Measurements from ENCODE around the gene HSD17B11.

HSD17B11 gene

DNA sequence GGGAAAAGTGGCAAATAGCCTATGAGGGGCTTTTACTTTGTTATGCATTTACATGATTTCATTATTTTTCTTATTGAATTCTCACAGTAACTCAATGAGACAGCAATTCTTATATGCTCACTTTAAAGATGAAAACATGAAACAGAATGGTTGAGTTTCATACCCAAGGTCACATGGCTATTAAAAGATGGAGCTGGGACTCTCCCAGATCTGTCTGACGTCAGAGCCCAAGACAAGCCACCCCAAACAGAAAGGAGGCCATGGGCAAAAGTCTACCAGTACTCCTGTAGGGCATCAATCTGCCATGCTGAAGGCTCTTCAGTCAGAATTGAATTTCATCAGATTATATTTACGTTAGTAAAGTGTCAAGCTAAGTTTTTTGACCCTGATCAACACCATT is 13.2 kb downstream of the HSD17B11 start:
- no peak overlapping the region for H3K14ac ChIP-seq (ENCODE audit: low read length)
- no peak overlapping the region for H2BK120ac ChIP-seq (ENCODE audit: low read depth, low read length)
- no peak for DNase-seq (ENCODE audit: low spot score)

DNA sequence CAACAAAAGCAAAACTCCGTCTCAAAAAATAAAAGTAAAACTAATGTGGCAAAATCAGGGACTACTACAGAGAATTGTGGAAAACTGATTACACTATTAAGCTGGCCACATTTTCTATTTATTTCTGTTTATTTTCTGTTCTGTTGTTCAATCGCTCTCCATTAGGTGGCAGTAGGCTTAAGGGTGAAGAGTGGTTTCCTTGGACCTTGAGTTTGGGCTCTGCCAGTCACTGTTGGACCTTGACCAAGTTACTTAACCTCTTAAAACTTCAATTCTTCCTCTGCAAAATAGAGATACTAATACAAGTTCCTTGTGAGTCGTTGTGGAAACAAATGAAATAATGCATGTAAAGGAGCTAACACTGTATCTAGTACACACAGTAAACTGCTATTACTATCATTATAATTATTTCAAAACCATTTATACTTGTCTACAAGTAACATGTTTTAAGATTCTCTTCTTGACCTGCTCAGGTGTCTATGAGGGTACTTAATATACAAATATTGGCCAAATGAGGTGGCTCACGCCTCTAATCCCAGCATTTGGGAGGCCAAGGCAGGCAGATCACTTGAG is 15.2 kb downstream of the HSD17B11 start:
- WGBS, 2 donors (ENCODE audit: extremely low coverage in 2 of 2, insufficient read length in 2 of 2, insufficient replicate concordance in 1 of 2) = no CpG with 5 or more reads among the region's 4 CpGs
- H3K14ac ChIP-seq (ENCODE audit: low read length) = no peak overlapping the region
- no peak overlapping the region for H2BK120ac ChIP-seq (ENCODE audit: low read depth, low read length)
- H3K9me3 ChIP-seq (replicated peaks in 1 of 2; ENCODE audit: control insufficient read depth in 2 of 2, insufficient read depth in 1 of 2, low read depth in 1 of 2, low read length in 2 of 2) = no peaks in the 10 kb centered on the region
- H3K4me3 ChIP-seq (ENCODE audit: low read length in 2 of 2) = no peak overlapping the region
- H3K4ac ChIP-seq (ENCODE audit: low read length) = no peak overlapping the region
- H3K9ac ChIP-seq (ENCODE audit: low read depth, low read length, poor library complexity) = no peak overlapping the region
- H3K79me1 ChIP-seq (ENCODE audit: low read depth, low read length) = no peaks in the 10 kb centered on the region
- H3K4me1 ChIP-seq (ENCODE audit: control insufficient read depth in 2 of 2, insufficient read depth in 1 of 2, low read depth in 1 of 2, low read length in 2 of 2) = no peaks in the 10 kb centered on the region
- H3K27me3 ChIP-seq (ENCODE audit: control insufficient read depth in 3 of 3, insufficient read depth in 3 of 3, low read depth in 1 of 3, low read length in 3 of 3) = no peaks in the 10 kb centered on the region
- no peak overlapping the region for H2BK5ac ChIP-seq (ENCODE audit: low read length)
- H2AFZ ChIP-seq (ENCODE audit: low read length) = no peak overlapping the region
- DNase-seq (ENCODE audit: low spot score) = no peak
- no peak overlapping the region for H2BK15ac ChIP-seq (ENCODE audit: low read length)
- H3K36me3 ChIP-seq (replicated peaks in 1 of 2; ENCODE audit: control insufficient read depth in 2 of 2, insufficient read depth in 2 of 2, low read length in 2 of 2) = peaks cover 0 to 30% of the 10 kb centered on the region in 2 donors
- no peak overlapping the region for H2AK5ac ChIP-seq (ENCODE audit: low read depth, low read length)
- H4K8ac ChIP-seq (ENCODE audit: low read depth, low read length) = no peak overlapping the region
- no peak overlapping the region for H2BK12ac ChIP-seq (ENCODE audit: low read length)
- H3K27ac ChIP-seq (replicated peaks; ENCODE audit: low read length) = no peak overlapping the region
- H3K23ac ChIP-seq (ENCODE audit: low read depth, low read length, poor library complexity) = no peak overlapping the region
- H3K4me2 ChIP-seq (ENCODE audit: insufficient read depth, low read length, poor library complexity, severe bottlenecking) = no peak overlapping the region
- H4K91ac ChIP-seq (ENCODE audit: low read depth, low read length, poor library complexity) = no peak overlapping the region
- H3K18ac ChIP-seq (ENCODE audit: low read length) = no peak overlapping the region

More for the DNA sequence above, 13.2 kb downstream of the HSD17B11 start:
- no peaks in the 10 kb centered on the region for H3K79me1 ChIP-seq (ENCODE audit: low read depth, low read length)
- H3K27ac ChIP-seq (replicated peaks; ENCODE audit: low read length) = no peak overlapping the region
- H3K23ac ChIP-seq (ENCODE audit: low read depth, low read length, poor library complexity) = no peak overlapping the region
- no CpG with 5 or more reads among the region's 2 CpGs for WGBS, 2 donors (ENCODE audit: extremely low coverage in 2 of 2, insufficient read length in 2 of 2, insufficient replicate concordance in 1 of 2)
- no peak overlapping the region for H3K4me2 ChIP-seq (ENCODE audit: insufficient read depth, low read length, poor library complexity, severe bottlenecking)
- no peaks in the 10 kb centered on the region for H3K27me3 ChIP-seq (ENCODE audit: control insufficient read depth in 3 of 3, insufficient read depth in 3 of 3, low read depth in 1 of 3, low read length in 3 of 3)
- no peak overlapping the region for H3K9ac ChIP-seq (ENCODE audit: low read depth, low read length, poor library complexity)
- no peaks in the 10 kb centered on the region for H3K9me3 ChIP-seq (replicated peaks in 1 of 2; ENCODE audit: control insufficient read depth in 2 of 2, insufficient read depth in 1 of 2, low read depth in 1 of 2, low read length in 2 of 2)
- H3K4ac ChIP-seq (ENCODE audit: low read length) = no peak overlapping the region
- H2BK15ac ChIP-seq (ENCODE audit: low read length) = no peak overlapping the region
- no peak overlapping the region for H2AK5ac ChIP-seq (ENCODE audit: low read depth, low read length)
- no peak overlapping the region for H3K18ac ChIP-seq (ENCODE audit: low read length)
- H2BK5ac ChIP-seq (ENCODE audit: low read length) = no peak overlapping the region
- no peak overlapping the region for H2BK12ac ChIP-seq (ENCODE audit: low read length)
- peaks cover 0 to 26% of the 10 kb centered on the region in 2 donors for H3K36me3 ChIP-seq (replicated peaks in 1 of 2; ENCODE audit: control insufficient read depth in 2 of 2, insufficient read depth in 2 of 2, low read length in 2 of 2)
- H3K4me1 ChIP-seq (ENCODE audit: control insufficient read depth in 2 of 2, insufficient read depth in 1 of 2, low read depth in 1 of 2, low read length in 2 of 2) = no peaks in the 10 kb centered on the region
- no peak overlapping the region for H4K8ac ChIP-seq (ENCODE audit: low read depth, low read length)
- H4K91ac ChIP-seq (ENCODE audit: low read depth, low read length, poor library complexity) = no peak overlapping the region
- no peak overlapping the region for H2AFZ ChIP-seq (ENCODE audit: low read length)
- no peak overlapping the region for H3K4me3 ChIP-seq (ENCODE audit: low read length in 2 of 2)

DNA sequence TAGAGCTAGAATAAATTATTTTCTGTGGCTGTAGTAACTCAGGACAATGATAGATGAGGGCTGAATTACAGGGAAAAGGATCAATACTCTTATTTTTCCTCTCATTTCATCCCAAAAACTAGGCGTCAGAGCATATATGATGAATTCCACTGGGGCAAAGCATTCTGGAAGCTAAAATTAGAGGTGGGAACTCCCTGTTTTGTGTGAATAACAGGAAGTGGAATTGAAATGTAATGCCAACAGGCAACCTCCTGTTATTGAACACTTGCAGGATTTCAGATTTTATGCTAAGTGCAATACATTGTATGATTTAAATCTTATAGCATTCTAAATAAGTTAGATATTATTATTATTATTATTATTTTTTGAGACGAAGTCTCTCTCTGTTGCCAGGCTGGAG is 20.9 kb downstream of the HSD17B11 start:
- Histone ChIP-seq H3K4me1 (ENCODE audit: control insufficient read depth in 2 of 2, insufficient read depth in 1 of 2, low read depth in 1 of 2, low read length in 2 of 2) (no peaks in the 10 kb centered on the region), H3K36me3 (replicated peaks in 1 of 2; ENCODE audit: control insufficient read depth in 2 of 2, insufficient read depth in 2 of 2, low read length in 2 of 2) (peaks cover 0 to 66% of the 10 kb centered on the region in 2 donors), H3K27me3 (ENCODE audit: control insufficient read depth in 3 of 3, insufficient read depth in 3 of 3, low read depth in 1 of 3, low read length in 3 of 3) (no peaks in the 10 kb centered on the region), H4K91ac (ENCODE audit: low read depth, low read length, poor library complexity) (no peak overlapping the region), H2BK15ac (ENCODE audit: low read length) (no peak overlapping the region), H3K23ac (ENCODE audit: low read depth, low read length, poor library complexity) (no peak overlapping the region), H3K79me1 (ENCODE audit: low read depth, low read length) (no peaks in the 10 kb centered on the region), H3K14ac (ENCODE audit: low read length) (no peak overlapping the region), H3K9ac (ENCODE audit: low read depth, low read length, poor library complexity) (no peak overlapping the region), H2AK5ac (ENCODE audit: low read depth, low read length) (no peak overlapping the region), H3K4me2 (ENCODE audit: insufficient read depth, low read length, poor library complexity, severe bottlenecking) (no peak overlapping the region), H3K18ac (ENCODE audit: low read length) (no peak overlapping the region), H3K4ac (ENCODE audit: low read length) (no peak overlapping the region), H3K27ac (replicated peaks; ENCODE audit: low read length) (no peak overlapping the region), H3K4me3 (ENCODE audit: low read length in 2 of 2) (no peak overlapping the region), H2BK12ac (ENCODE audit: low read length) (no peak overlapping the region), H3K9me3 (replicated peaks in 1 of 2; ENCODE audit: control insufficient read depth in 2 of 2, insufficient read depth in 1 of 2, low read depth in 1 of 2, low read length in 2 of 2) (peaks cover 0 to 14% of the 10 kb centered on the region in 2 donors), H2AFZ (ENCODE audit: low read length) (no peak overlapping the region), H2BK120ac (ENCODE audit: low read depth, low read length) (no peak overlapping the region), H4K8ac (ENCODE audit: low read depth, low read length) (no peak overlapping the region), H2BK5ac (ENCODE audit: low read length) (no peak overlapping the region)
- DNase-seq (ENCODE audit: low spot score) = no peak
- no CpG with 5 or more reads among the region's 2 CpGs for WGBS, 2 donors (ENCODE audit: extremely low coverage in 2 of 2, insufficient read length in 2 of 2, insufficient replicate concordance in 1 of 2)

DNA sequence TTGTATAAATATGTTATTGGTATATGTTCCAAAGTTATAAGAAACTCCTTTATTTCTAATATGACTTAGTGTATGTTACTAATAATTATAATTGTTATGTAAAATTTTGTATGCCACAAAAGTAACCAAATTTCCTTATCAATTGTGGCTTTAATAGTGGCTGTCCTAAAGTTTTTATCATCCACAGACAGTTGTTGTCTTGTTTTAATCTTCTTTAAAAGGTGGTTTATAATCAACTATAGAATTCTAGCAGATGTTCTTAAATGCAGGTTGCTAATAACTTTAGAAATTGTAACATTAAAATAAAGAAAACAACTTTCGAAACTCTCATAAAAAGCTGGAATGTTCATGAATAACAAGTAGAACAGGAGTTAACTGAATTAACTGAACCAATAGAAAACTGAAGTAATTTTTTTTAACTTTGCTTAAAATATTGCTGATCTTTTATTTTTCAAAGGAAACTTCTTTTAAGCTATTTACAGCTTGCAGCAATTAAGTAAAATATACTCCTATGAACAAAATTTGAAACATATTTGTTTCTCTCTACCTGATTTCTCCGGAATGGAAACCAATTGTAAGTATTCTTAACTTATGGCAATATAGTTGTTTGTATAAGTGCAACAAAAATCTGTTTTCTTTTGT is 24.3 kb downstream of the HSD17B11 start:
- H3K36me3 ChIP-seq (replicated peaks in 1 of 2; ENCODE audit: control insufficient read depth in 2 of 2, insufficient read depth in 2 of 2, low read length in 2 of 2) = peaks cover 2 to 78% of the 10 kb centered on the region in 2 donors
- H3K27ac ChIP-seq (replicated peaks; ENCODE audit: low read length) = no peak overlapping the region
- no peak overlapping the region for H3K14ac ChIP-seq (ENCODE audit: low read length)
- H3K4ac ChIP-seq (ENCODE audit: low read length) = no peak overlapping the region
- H4K8ac ChIP-seq (ENCODE audit: low read depth, low read length) = no peak overlapping the region
- no peak overlapping the region for H2BK15ac ChIP-seq (ENCODE audit: low read length)
- H3K23ac ChIP-seq (ENCODE audit: low read depth, low read length, poor library complexity) = no peak overlapping the region
- H3K79me1 ChIP-seq (ENCODE audit: low read depth, low read length) = no peaks in the 10 kb centered on the region
- no peak overlapping the region for H4K91ac ChIP-seq (ENCODE audit: low read depth, low read length, poor library complexity)
- no peak overlapping the region for H3K18ac ChIP-seq (ENCODE audit: low read length)
- no peak overlapping the region for H2AFZ ChIP-seq (ENCODE audit: low read length)
- H3K4me3 ChIP-seq (ENCODE audit: low read length in 2 of 2) = no peak overlapping the region
- H2BK120ac ChIP-seq (ENCODE audit: low read depth, low read length) = no peak overlapping the region
- peaks cover 0 to 14% of the 10 kb centered on the region in 2 donors for H3K9me3 ChIP-seq (replicated peaks in 1 of 2; ENCODE audit: control insufficient read depth in 2 of 2, insufficient read depth in 1 of 2, low read depth in 1 of 2, low read length in 2 of 2)
- H3K4me1 ChIP-seq (ENCODE audit: control insufficient read depth in 2 of 2, insufficient read depth in 1 of 2, low read depth in 1 of 2, low read length in 2 of 2) = no peaks in the 10 kb centered on the region
- DNase-seq (ENCODE audit: low spot score) = no peak
- no peak overlapping the region for H2BK12ac ChIP-seq (ENCODE audit: low read length)
- no CpG with 5 or more reads among the region's 2 CpGs for WGBS, 2 donors (ENCODE audit: extremely low coverage in 2 of 2, insufficient read length in 2 of 2, insufficient replicate concordance in 1 of 2)
- H2AK5ac ChIP-seq (ENCODE audit: low read depth, low read length) = no peak overlapping the region
- H2BK5ac ChIP-seq (ENCODE audit: low read length) = no peak overlapping the region
- no peaks in the 10 kb centered on the region for H3K27me3 ChIP-seq (ENCODE audit: control insufficient read depth in 3 of 3, insufficient read depth in 3 of 3, low read depth in 1 of 3, low read length in 3 of 3)
- no peak overlapping the region for H3K9ac ChIP-seq (ENCODE audit: low read depth, low read length, poor library complexity)
- H3K4me2 ChIP-seq (ENCODE audit: insufficient read depth, low read length, poor library complexity, severe bottlenecking) = no peak overlapping the region

All from neuronal stem cell (in vitro differentiated cells).